Amniotic epithelial cell (primary cell): Measurements from ENCODE around the gene CYP3A4.
"Not testable (repeated sequence)": the region's sequence is repeated elsewhere in the genome, so short reads cannot be mapped to it uniquely, and the experiment has no call there.

ENCODE experiments used
- DNase-seq: peaks from one replicate; pipeline ENCODE4 v3.0.0-alpha.2; 2010; ENCODE audit warnings: low read depth

Gene CYP3A4

DNA sequence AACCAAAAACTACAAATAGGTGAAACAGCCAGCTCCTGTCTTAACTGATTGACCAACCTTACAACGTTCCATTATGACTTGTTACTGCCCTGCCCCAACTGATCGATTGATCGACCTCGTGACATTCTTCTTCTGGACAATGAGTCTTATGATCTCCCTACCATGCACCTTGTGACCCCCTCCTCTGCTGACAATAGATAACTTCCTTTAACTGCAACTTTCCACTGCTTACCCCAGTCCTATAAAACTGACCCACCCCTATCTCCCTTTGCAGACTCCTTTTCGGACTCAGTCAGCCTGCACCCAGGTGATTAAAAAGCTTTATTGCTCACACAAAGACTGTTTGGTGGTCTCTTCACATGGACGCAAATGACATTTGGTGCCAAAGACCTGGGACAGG, 60.8 kb downstream of the CYP3A4 start:
- DNase-seq = not testable (repeated sequence)

GRCh38 chr7:99720800-99721595, 63.0 kb downstream of the CYP3A4 start:
- DNase-seq = no peak

GRCh38 chr7:99719996-99720769, 63.8 kb downstream of the CYP3A4 start:
- no peak for DNase-seq

- DNase-seq = no peak
Measured at GRCh38 chr7:99713995-99714570, 69.9 kb downstream of the CYP3A4 start.

DNA sequence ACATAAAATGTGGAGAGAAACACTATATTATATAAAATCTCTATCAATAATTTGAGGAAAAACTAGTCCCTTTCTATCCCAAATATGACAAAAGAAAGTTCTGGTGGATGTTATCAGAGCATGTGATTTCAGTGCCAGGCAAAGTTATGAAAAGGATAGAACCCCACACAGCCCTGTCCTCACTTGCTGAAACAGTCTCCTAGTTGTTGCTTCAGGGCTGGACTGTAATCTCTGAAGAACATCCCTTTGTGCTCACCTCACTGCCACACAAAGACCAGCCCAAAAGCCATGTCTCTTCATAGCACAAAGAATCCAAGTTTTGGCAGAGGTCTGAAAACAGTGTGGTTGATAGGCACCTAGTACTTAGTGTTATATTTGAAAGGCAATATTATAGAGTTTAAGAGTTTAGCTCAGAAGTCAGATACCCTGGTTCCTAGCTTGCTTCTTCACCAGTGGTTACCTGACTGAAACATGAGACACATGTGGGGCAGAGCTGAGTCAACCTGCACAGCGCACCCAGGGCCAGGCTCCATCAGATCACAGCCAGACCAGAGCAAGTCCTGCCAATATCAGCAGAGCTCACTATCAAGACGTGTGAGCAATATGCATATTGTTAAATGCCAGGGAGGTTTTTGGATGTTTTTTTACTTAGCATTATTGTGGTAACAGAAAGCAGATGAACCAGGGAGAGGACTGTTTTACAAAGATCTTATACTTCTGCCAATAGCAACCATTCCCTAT, 74.0 kb downstream of the CYP3A4 start:
- DNase-seq = no peak

- no peak for DNase-seq
Measured at GRCh38 chr7:99709260-99709659, 74.7 kb downstream of the CYP3A4 start.

DNA sequence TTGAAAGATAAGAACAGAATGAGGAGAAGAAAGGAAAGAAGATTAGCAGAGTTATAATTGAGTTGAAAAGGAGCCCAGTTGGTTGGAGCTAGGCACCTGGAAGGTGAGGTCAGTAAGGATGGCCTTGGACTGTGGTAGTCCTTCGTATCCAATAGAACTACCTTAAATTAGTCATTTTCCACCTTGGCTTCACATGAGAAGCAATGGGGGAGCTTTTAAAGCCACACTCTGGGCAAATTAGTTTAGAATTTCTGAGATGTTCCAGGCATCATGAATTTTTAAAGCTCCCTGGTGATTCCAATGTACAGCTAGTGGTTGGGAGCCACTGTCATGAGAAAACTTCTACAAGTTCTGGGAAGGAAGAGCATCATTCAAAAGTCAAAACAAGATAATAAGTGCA, 76.9 kb downstream of the CYP3A4 start:
- peak; percentile 15 for DNase-seq
